GM23338 (cell line): ENCODE results near the gene OTOG. TPM values are rescaled to one million over a fixed set of nuclear protein-coding genes. Genes with fewer than 3 reads are reported as not detected.

Experiments used
- ATAC-seq: fragments of 200-7000 bp; cut with Tn5 transposase; 3 replicates; pipeline ENCODE4 v1.9.1; 2020
- DNase-seq: peaks from one replicate; pipeline ENCODE4 v3.0.0-alpha.2; 2015; ENCODE audit warnings: low spot score
- H2AFZ ChIP-seq: fragments of 200-600 bp; sonication (generic); 2 replicates; pipeline ENCODE4 v1.8.0; 2016; ENCODE audit warnings: antibody characterized with exemption, mild to moderate bottlenecking, moderate library complexity
- H3F3A ChIP-seq: fragments of 200-600 bp; sonication (generic); replicated peaks from 2 replicates; pipeline ENCODE4 v1.8.0; 2017; ENCODE audit warnings: antibody characterized with exemption, mixed run types, low read depth
- H3K27ac ChIP-seq: fragments of 200-600 bp; sonication (generic); 2 replicates; pipeline ENCODE4 v1.6.1; 2016; ENCODE audit warnings: low read depth
- H3K27me3 ChIP-seq: fragments of 200-600 bp; sonication (generic); 2 replicates; pipeline ENCODE4 v1.8.0; 2016; ENCODE audit warnings: mild to moderate bottlenecking, mixed run types, moderate library complexity; ENCODE audit not compliant: insufficient read depth
- H3K36me3 ChIP-seq: fragments of 200-600 bp; sonication (generic); 2 replicates; pipeline ENCODE4 v1.8.0; 2016; ENCODE audit warnings: mild to moderate bottlenecking; ENCODE audit not compliant: insufficient read depth
- H3K4me1 ChIP-seq: fragments of 200-600 bp; sonication (generic); 2 replicates; pipeline ENCODE4 v1.8.0; 2016; ENCODE audit warnings: mild to moderate bottlenecking, moderate library complexity; ENCODE audit not compliant: insufficient read depth
- H3K4me2 ChIP-seq: fragments of 200-600 bp; sonication (generic); 2 replicates; pipeline ENCODE4 v1.7.1; 2017; ENCODE audit warnings: mixed run types
- H3K4me3 ChIP-seq: fragments of 200-600 bp; sonication (generic); 2 replicates; pipeline ENCODE4 v1.6.1; 2016; ENCODE audit warnings: mixed run types
- H3K79me2 ChIP-seq: fragments of 200-600 bp; sonication (generic); replicated peaks from 2 replicates; pipeline ENCODE4 v1.8.0; 2017; ENCODE audit warnings: mild to moderate bottlenecking; ENCODE audit not compliant: insufficient read depth
- H3K9me2 ChIP-seq: fragments of 200-600 bp; sonication (generic); 2 replicates; pipeline ENCODE4 v1.8.0; 2017; ENCODE audit not compliant: insufficient read depth
- H4K20me1 ChIP-seq: fragments of 200-600 bp; sonication (generic); replicated peaks from 2 replicates; pipeline ENCODE4 v1.8.0; 2017; ENCODE audit warnings: mild to moderate bottlenecking; ENCODE audit not compliant: insufficient read depth
- H3K27ac Mint-ChIP-seq: 2 replicates; pipeline ENCODE4 v1.8.0; 2020; ENCODE audit warnings: inconsistent platforms, mild to moderate bottlenecking, moderate library complexity, mixed read lengths
- H3K27me3 Mint-ChIP-seq: 3 replicates; pipeline ENCODE4 v1.8.0; 2022; ENCODE audit warnings: low read depth, mild to moderate bottlenecking, moderate library complexity, mixed read lengths, inconsistent platforms; ENCODE audit not compliant: insufficient read depth, poor library complexity
- H3K36me3 Mint-ChIP-seq: 3 replicates; pipeline ENCODE4 v1.8.0; 2021; ENCODE audit warnings: low read depth, mild to moderate bottlenecking, inconsistent platforms, moderate library complexity, mixed read lengths
- H3K4me1 Mint-ChIP-seq: 3 replicates; pipeline ENCODE4 v1.8.0; 2020; ENCODE audit warnings: mild to moderate bottlenecking, inconsistent platforms, mixed read lengths
- H3K4me3 Mint-ChIP-seq: 3 replicates; pipeline ENCODE4 v1.8.0; 2021; ENCODE audit warnings: moderate library complexity, mild to moderate bottlenecking, inconsistent platforms, mixed read lengths
- H3K9me3 Mint-ChIP-seq: 3 replicates; pipeline ENCODE4 v1.8.0; 2020; ENCODE audit warnings: moderate library complexity, mild to moderate bottlenecking, inconsistent platforms, mixed read lengths
- CREB1 ChIP-seq: fragments of 250-450 bp; sonication (Bioruptor Pico); IDR thresholded peaks from 2 replicates; pipeline ENCODE4 v1.5.0; 2020; ENCODE audit warnings: low read depth, mild to moderate bottlenecking, moderate library complexity
- CTCF ChIP-seq, 2 experiments: fragments of 200-600 bp in 1 of 2; sonication (generic) in 1 of 2; conservative IDR thresholded peaks; 2 replicates each; pipeline versions ENCODE4 v1.5.1 to v1.6.1; 2016 to 2017; ENCODE audit warnings: antibody characterized with exemption in 2 of 2, low read depth in 2 of 2, mild to moderate bottlenecking in 2 of 2, moderate library complexity in 1 of 2
- ETS1 ChIP-seq: IDR thresholded peaks from 2 replicates; pipeline ENCODE4 v1.6.1; 2016; ENCODE audit warnings: antibody characterized with exemption
- EZH2 ChIP-seq: fragments of 200-600 bp; sonication (generic); IDR thresholded peaks from one replicate; pipeline ENCODE4 v1.8.0; 2017; ENCODE audit warnings: antibody characterized with exemption, mild to moderate bottlenecking, low read depth; ENCODE audit not compliant: unreplicated experiment
- EZH2phosphoT487 ChIP-seq: fragments of 200-600 bp; sonication (generic); IDR thresholded peaks from one replicate; pipeline ENCODE4 v1.8.1; 2018; ENCODE audit warnings: antibody characterized with exemption; ENCODE audit not compliant: unreplicated experiment
- JUNB ChIP-seq: IDR thresholded peaks from one replicate; pipeline ENCODE4 v1.6.1; 2016; ENCODE audit warnings: antibody characterized with exemption; ENCODE audit not compliant: unreplicated experiment
- NANOG ChIP-seq: IDR thresholded peaks from 2 replicates; pipeline ENCODE4 v1.6.1; 2016; ENCODE audit warnings: antibody characterized with exemption, borderline replicate concordance
- POLR2AphosphoS5 ChIP-seq: IDR thresholded peaks from 2 replicates; pipeline ENCODE4 v1.6.1; 2016; ENCODE audit warnings: antibody characterized with exemption, low read depth
- REST ChIP-seq: IDR thresholded peaks from one replicate; pipeline ENCODE4 v1.6.1; 2018; ENCODE audit warnings: antibody characterized with exemption; ENCODE audit not compliant: unreplicated experiment
- ZNF114 ChIP-seq: fragments of 250-450 bp; sonication (Bioruptor Pico); IDR thresholded peaks from 2 replicates; pipeline ENCODE4 v1.5.0; 2020; ENCODE audit warnings: mild to moderate bottlenecking, moderate library complexity
- ZNF331 ChIP-seq: fragments of 250-450 bp; sonication (Bioruptor Pico); IDR thresholded peaks from 2 replicates; pipeline ENCODE4 v1.5.0; 2020; ENCODE audit warnings: low read depth, mild to moderate bottlenecking, moderate library complexity
- polyA plus RNA-seq: library from polyadenylated mRNA; unstranded; fragments of >200 nt; fragmentation: Nextera tagmentation; extraction: Ambion mirVana; gene quantifications from 2 replicates; pipeline ENCODE4 v1.2.1, GENCODE V29; 2016
- total RNA-seq: library from RNA; depleted of rRNA; stranded (reverse); fragments of >200 nt; shearing (Covaris generic); gene quantifications from 2 replicates; pipeline ENCODE4 v1.2.3, GENCODE V29; 2014

OTOG gene
- total and polyA plus RNA-seq, 2 experiments from 2014 or later = 0.40 to 0.52 TPM

GRCh38 chr11:17574141-17575091 is 27.4 kb downstream of the OTOG start (continued):
- no peak for TF ChIP-seq REST
- TF ChIP-seq ETS1 = no peak
- TF ChIP-seq JUNB = no peak
- TF ChIP-seq CREB1 = no peak
- no peak for TF ChIP-seq NANOG
- no peak for TF ChIP-seq ZNF331
- TF ChIP-seq CTCF (conservative IDR thresholded peaks at IDR 0.05; ENCODE audit: low read depth in 2 of 2) = no peak
- TF ChIP-seq ZNF114 = no peak

- Mint-ChIP-seq H3K36me3 (no peaks in the 10 kb centered on the region), H3K4me1 (peaks cover 21% of the 10 kb centered on the region), H3K9me3 (no peaks in the 10 kb centered on the region), H3K4me3 (no peak overlapping the region), H3K27me3 (peaks cover 3% of the 10 kb centered on the region), H3K27ac (no peak overlapping the region)
- Histone ChIP-seq H3F3A (no peaks in the 10 kb centered on the region), H3K79me2 (no peaks in the 10 kb centered on the region), H2AFZ (no peak overlapping the region), H4K20me1 (no peaks in the 10 kb centered on the region), H3K27me3 (no peaks in the 10 kb centered on the region), H3K27ac (no peak overlapping the region), H3K9me2 (no peaks in the 10 kb centered on the region), H3K36me3 (no peaks in the 10 kb centered on the region), H3K4me3 (no peak overlapping the region), H3K4me1 (no peaks in the 10 kb centered on the region), H3K4me2 (no peak overlapping the region)
- ATAC-seq = peak; percentile 49
- no peak for DNase-seq
- TF ChIP-seq ZNF114 = no peak
- TF ChIP-seq REST = no peak
- no peak for TF ChIP-seq EZH2
- TF ChIP-seq EZH2phosphoT487 = no peak
- TF ChIP-seq CREB1 = no peak
- no peak for TF ChIP-seq ETS1
- no peak for TF ChIP-seq ZNF331
- no peak for TF ChIP-seq JUNB
- TF ChIP-seq NANOG = no peak
- no peak for TF ChIP-seq POLR2AphosphoS5
Observed at GRCh38 chr11:17575431-17576425, 28.7 kb downstream of the OTOG start.
